Limb (tissue), 2 donors: Measurements from ENCODE around the gene UNC5A.

Source experiments
- DNase-seq, 2 donors: peaks; one replicate each; pipeline ENCODE4 v3.0.0-alpha.2; 2016; ENCODE audit errors: extremely low spot score in 2 of 2

UNC5A gene

DNA sequence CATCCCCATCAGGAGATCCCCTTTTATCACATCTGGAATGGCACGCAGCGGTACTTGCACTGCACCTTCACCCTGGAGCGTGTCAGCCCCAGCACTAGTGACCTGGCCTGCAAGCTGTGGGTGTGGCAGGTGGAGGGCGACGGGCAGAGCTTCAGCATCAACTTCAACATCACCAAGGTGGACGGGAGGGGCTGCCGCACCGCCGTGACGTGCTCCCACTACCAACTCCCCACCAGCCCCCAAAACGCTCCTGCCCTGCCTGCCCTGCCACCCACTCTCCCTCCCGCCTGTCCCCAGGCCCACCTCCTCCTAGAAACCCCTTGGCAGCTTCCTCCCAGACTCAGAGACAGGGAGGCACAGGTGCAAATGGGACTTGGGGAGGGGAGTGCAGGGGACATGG lies 68.1 kb downstream of the UNC5A start:
- DNase-seq: no peak

DNA sequence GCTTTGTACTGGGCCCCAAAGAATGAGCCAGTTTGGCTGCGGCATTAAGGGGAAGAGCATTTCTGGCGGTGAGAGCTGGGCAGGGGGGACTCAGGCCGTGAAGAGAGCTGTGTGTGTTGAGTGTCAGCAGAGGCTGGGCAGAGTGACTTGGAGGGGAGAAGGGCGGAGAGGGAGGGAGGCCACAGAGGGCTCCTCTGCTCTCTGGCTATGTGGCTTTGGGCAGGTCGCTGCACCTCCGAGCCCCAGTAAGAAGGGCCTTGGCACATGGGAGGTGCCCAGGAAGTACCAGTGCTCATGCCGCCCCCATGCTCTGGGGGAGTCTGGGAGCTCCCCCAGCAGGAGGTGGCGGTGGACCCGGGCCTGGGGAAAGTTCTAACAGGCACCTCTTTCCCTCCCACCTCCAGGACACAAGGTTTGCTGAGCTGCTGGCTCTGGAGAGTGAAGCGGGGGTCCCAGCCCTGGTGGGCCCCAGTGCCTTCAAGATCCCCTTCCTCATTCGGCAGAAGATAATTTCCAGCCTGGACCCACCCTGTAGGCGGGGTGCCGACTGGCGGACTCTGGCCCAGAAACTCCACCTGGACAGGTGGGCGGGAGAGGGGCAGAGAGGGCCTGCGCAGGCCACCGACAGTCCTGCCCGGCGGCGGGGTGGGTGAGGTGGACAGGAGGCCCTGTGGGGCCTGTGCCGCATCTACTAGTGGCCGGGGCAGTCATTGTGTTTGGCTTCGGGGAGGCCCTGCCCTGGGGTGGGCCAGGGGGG lies 68.7 kb downstream of the UNC5A start:
- DNase-seq: no peak

DNA sequence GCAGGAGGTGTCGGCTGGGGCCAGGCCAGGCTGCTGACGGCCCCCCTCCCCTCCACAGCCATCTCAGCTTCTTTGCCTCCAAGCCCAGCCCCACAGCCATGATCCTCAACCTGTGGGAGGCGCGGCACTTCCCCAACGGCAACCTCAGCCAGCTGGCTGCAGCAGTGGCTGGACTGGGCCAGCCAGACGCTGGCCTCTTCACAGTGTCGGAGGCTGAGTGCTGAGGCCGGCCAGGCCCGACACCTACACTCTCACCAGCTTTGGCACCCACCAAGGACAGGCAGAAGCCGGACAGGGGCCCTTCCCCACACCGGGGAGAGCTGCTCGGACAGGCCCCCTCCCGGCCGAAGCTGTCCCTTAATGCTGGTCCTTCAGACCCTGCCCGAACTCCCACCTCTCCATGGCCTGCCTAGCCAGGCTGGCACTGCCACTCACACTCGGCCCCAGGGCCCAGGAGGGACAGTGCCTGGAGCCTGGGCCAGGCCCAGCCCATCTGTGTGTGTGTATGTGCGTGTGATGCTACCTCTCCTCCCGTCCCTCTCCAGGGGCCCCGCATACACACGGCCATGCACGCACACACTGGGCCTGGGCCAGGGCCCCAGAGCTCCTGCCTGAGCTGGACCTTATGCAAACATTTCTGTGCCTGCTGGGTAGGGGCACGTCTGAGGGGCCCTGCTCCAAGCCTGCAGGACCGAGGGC lies 69.5 kb downstream of the UNC5A start:
- DNase-seq: no peak

DNA sequence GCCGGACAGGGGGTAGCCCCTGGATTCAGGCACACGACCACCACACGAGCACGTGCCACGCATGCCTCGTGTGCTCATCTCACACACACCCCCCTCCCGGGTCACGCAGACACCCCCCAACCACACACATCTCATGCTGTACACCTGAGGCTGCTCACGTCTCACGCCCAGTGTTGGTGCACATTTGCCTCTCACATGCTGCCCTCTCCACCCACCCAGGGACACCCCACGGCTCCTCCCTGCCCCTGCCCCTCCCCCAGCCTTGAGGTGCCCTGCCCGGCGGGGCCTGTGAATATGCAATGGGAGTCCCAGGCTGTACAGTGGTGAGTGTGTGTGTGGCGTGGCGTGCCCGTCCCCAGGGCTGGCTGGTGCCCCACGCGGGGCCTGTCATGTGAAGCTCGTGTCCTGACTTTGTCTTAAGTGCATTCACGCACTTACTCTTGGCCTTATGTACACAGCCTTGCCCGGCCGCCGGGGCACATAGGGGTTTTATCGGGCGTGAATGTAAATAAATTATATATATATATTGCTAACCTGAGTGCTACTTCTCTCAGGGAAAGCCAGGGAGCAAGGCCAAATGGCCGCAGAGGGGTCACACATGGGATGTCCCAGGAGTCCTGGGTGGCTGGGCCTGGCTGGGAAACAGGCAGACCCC lies 70.1 kb downstream of the UNC5A start:
- DNase-seq: no peak

DNA sequence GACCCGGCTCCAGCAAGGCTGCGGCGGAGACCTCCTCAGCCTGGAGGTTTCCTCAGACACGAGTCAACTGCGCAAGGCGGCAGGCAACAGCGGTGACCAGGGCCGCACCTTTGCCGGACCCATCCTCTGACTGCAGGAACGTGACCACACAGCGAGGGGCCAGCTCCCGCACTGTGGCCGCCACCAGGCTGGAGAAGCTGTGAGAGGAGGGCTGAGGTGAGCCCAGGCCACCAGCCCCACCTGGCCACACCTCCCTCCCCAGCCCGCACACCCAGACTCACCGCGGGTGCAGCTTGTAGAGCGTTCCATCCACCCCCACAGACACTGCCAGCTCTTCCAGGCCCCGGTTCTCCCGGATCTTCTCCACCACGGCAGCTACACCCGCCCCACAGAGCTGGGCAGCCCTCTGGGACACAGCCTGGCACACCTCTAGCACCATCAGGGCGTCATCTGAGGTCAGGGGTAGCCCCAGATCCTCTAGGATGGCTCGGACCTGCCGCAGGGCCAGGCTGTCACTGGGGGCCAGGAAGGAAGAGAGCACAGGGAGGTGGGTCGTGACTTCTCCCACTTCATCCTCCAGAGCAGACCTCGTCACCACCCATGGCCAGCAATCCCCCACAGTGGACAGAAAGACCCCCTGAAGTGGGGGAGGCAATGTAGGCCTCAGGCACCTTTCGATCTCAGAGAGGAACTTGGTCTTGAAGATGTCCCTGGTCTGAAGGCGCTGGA lies 70.8 kb downstream of the UNC5A start:
- no peak for DNase-seq

DNA sequence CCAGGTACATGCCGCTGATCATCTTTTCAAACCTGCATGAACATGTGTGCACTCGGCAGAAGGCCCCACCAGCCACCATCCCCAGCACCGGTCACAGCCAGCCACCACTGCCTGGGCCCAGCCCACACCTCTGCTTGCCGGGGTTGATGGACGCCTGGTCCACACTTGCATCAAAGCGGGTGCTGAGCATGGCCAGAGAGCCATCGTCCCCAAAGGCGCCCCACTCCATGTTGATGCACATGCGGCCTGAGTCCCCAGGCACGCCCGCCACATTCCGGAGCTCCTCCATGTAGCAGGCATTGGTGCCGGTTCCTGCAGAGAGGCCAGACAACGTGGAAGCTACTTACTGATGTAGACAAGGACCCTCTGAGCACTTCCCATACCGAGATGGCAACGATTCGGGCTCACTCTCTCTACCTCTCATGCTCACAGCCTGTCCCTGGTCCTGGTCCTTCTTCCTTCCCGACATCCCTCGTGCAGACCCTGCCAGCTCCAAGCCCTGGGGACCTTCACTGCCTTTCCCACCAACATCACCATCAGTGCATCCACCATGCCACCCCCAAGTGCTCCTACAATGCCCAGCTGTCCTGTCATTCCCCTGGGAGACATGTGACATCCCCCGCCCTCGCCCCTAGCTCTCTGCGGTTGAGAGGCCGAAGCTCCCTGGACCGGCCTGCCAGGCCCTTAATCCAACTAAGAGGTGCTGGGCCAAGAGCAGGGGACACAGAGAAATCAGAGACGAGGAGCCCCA lies 71.6 kb downstream of the UNC5A start:
- DNase-seq: no peak

DNA sequence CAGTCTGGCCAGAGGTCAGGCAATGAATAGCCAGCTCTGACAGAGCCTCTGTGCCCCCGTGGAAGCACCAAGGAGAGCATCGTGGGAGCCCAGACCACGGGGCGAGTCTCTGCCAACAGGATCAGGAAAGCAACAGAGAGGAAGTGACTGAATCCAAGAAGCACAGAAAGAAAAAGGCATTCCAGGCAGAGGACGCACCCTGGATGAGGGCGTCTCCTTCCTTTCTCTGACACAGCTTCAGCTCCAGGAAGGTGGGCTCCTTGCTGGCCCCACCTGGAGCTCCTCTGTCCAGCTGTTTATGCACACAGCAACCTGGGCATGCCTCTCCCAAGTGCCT lies 72.2 kb downstream of the UNC5A start:
- no peak for DNase-seq

DNA sequence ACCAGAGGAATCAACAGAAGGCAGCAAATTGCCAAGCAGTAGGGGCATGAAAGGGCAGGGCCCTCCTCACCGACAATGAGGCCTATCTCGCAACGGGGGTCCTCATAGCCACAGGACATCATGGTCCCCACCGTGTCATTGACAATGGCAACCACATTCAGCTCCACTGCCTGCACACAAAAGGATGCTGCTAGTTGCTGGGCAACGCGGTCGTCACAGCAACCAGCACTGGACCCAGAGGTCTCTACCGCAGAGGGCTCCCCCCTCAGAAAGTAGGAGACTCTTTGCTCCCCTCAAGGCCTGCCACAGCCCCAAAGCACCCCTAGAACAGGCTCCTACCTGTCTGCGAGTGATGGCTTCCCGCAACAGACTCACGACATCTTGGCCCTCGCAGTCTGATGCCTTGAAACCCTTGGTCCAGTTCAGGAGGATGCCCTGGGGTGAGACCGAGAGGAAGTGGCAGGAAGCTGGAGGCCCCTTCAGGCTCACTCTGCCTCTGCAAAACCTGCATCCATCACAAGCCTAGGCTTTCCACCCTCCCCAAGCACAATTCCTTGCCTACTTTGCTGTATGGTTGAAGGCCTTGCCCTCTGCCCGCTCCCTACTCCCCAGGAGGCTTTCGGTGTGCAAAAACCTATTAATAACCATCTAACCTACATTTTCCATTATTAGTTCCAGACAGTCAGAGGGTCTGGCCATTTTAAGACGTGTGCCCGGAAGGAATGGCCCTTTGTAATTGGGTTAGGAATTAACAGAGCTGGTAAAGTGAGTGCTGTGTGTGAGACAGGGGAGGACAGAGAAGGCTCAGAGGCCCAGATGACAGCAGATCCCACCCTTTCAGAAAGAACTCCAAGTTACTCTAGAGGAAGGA lies 73.6 kb downstream of the UNC5A start:
- no peak for DNase-seq

DNA sequence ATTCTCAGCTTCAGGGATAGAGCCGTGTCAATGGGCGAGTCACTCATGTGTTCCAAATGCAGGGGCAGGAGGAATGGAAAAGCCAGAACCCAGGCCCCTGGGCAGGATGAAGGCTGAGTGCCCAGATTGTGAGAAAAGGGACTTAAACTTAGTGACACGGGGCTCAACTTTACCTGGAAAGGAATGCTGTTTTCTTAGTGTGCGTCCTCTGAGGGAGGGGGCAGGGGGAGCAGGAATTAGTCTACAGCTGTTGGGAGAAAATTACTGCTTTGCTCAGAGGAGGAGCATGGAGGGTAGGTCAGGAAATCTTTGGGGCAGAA lies 74.2 kb downstream of the UNC5A start:
- DNase-seq: no peak

DNA sequence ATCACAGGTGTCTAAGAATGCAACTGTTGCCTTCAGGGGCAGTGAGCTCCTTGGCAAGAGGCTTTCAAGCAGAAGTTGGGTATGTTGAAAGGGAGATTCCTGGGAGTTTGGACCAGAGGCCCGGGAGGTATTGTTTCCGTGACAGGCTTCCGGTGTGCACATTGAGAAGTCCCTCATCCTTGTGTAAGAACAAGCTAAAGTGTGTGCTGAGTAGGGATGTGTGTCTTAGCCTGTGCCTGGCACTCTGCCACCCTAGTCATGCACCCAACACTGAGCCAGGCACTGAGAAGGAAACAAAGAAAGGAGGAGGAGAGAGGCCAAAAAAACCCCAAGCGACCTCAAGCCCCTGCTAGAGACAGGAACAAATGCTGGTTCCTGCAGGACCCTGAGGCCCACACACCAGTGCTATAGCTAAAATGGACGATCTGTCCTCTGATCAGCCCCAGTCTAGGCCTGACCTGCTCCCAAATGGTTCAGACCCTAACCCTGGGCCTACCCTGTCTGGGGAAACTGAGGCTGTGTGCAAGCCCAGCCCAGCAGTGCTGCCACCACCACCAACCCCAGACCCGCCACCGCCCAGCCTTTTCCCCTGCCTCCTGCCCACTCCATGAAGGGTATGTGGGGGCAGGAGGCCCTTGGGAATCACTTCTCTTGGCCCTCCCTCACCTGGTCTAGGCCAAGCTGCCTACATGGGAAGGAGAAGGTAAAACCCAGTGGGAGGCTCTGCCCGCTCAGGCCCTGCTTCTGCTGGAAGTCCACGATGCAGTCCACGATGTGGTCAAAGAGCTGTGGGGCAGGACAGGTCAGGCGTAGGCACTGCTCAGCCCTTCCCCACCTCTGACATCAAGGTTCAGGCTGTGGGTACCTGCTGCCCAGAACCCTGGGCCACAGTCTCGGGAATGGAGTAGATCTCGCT lies 76.2 kb downstream of the UNC5A start:
- DNase-seq: no peak

DNA sequence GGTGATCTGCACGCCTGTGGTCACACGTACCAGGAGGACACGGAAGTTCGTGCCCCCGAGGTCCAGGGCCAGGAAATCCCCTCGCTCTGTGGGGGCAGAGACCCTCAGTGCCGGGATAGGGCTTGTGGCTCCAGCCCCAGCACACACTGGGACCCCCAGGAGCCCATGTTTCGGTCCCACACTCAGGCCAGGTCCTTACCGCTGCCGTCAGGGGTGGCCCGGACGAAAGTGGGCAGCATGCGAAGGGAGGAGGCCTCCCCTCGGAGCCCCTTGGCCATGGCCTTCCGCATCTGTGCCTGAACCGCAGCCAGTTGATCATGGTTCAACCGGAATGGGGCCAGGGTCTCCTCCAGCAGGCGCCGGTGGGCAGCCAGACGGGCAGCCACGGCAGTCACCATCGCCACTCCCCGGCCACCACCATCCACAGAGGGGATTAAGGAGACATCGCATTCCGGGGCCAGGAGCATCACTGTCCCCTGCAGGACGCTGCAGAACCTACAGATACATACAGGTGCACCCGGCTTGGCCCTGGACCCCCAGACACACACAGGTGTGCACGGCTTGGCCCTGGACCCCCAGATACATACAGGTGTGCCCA lies 77.0 kb downstream of the UNC5A start:
- no peak for DNase-seq

DNA sequence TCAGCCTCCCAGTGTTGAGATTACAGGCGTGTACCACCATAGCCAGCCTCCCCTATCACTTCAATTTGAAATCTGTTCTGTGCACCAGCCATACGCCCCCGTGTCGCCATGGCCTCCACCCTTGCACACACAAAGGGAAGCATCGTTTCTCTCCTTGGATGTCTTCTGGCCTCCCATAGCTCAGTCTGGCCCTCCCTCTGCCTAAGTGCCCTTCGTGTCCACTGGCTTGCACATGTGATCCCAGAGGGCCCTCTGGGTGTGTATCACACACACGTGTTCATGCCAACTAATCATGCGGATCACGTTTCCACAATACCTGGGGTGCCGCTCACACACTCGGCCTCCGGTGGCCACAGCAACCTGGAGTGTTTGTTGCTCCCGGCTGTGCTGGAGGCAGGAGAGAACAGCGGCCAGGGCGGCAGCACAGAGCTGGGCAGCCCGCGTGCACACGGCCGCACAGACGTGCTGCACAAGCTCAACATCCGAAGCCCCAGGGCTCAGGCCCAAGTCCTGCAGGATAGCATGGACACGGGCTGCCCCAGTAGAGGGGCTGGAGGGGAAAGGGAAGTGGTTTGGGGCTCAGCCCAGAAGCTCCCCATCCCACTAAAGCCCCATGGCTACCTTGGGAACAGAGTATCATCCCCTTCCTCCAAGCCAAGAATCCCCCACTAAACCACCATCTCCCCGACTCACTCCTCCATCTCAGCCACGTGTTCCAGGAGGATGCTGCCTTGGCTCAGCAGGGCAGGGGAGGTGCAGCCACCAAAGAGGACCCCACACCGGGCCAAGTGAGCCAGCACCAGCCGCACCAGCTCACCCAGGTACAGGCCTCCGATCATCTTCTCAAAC lies 77.9 kb downstream of the UNC5A start:
- no peak for DNase-seq

DNA sequence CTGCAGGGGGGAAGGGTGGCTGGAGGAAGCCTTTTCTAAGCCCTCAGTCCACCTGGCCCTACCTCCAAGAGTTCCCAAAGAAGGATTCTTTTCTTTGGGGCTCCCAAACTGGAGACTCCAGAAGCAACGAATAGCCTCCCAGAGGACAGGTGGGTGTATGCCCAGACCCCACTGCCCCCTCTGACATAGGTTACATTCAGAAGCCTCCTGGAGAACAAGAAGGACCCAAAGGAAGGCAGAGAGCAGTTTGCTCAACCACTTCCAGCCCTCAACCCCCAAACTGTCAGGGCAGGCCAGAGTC lies 78.5 kb downstream of the UNC5A start:
- DNase-seq: no peak

DNA sequence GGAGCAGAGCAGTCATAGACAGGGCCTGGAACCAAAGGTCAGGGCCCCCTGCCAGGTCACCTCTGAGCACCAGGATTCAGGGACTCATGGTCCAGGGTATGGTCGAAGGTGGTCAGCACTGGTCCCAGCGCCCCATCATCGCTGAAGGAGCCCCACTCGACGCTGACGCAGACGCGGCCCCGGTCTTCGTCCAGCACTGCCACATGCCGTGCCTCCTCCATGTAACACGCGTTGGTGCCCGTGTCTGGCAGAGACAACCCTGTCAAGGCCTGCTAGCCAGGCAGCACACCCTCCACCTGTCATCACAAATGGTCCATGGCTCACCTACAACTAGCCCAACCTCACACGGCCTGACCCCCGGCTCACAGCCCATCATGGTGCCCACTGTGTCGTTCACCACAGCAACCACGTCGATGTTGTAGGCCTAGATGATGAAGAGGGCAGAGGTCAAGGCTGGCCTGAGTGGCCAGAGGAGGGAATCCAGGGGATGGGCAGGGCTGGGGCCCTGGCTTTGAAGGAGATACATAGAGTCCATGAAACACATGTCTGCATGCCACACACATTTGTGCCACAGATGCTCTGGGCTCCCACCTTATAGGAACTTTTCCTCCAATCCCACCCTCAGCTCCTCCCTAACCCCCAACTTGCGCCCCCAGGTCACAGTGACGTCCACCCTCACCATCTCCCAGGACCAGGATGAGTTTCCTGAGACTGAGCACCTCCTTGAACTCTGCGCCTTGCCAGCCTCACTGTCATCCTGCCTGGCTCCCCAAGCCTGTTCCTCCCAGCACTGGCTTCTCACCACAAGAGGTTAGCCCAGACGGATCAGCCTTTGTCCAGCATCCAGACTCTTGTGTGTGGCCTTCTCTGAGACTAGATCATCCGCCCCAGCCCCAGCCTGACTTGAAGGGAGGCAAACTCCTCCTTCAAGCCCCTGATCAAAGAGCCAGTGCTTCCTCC lies 79.2 kb downstream of the UNC5A start:
- no peak for DNase-seq

DNA sequence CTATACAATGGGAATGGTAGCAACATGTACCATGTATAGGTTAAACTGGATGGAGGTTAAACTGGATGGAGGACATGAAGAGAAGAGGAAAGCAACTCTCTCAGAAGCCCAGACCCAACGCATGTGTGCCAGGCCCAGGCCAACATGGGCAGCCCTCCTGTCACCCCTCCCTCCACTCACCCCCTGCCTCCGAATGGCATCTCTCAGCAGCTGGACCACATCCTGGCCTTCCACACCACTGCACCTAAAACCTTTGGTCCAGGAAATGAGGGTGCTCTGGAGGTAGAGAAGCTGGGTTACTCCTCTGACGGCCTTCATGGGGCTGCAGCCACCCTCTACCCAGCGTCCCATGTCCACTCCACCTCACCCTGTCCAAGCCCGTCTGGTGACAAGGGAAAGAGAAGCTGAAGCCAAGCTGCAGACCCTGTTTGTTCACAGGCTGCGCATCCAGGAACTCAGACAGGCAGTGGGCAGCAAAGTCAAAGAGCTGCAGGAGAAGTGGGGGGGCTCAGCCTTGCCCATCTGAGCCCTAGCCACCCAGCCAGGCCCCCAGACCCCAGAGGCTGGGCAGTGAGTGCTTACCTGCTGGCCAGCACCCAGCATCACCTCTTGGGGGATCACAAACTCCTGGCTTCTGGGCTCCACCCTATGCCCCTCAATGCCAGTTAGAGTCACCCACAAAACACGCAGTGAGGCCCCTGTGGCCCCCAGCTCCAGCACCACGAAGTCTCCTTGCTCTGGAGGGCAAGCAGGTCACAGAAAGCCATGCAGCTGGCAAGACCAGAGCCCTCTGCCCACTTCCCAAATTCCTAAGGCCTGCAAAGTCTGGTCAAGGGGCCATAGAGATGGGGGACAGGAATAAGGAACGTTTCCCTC lies 80.3 kb downstream of the UNC5A start:
- no peak for DNase-seq

DNA sequence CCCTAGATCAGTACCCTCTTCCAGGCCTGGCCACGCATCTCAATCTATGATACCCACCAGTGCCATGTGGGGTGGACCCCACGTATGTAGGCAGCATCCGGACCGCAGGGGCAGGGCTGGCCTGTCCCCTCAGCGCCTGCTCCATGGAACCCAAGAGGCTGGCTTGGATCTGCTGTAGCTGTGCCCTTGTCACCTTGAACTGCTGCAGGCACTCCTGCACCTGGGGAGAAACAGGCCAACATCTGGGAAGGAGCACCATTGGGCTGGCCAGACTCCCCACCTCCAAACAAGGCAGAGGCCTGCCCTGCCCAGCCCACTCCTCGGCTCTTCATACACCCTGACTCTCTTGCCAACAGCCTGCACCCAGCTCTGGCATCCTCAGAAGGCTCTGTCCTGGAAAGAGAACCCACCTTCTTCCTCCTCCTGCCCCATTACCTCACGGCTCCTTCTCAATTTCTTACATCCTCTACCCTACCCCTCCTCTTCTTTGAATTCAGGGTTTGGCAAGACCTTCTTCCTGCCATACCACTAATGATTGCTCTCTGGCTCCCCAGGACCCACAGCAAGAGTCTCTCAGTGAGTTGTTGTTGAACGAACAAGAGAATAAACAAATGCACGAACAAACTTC lies 81.1 kb downstream of the UNC5A start:
- DNase-seq: no peak
